Pulmonary artery endothelial cell (primary cell): ENCODE results near the gene TLR9. TPM values are rescaled to one million over a fixed set of nuclear protein-coding genes. Genes with fewer than 3 reads are reported as not detected.
A peak's percentile ranks its signal among the peaks of the same experiment; 100 is the strongest.

ENCODE experiments used
- DNase-seq: peaks from one replicate; pipeline ENCODE4 v3.0.0-alpha.2; 2011; ENCODE audit warnings: low read depth, low spot score
- total RNA-seq: library from RNA; depleted of rRNA; stranded (reverse); fragments of >200 nt; gene quantifications from 2 replicates; pipeline ENCODE4 v1.2.3, GENCODE V29; 2014

Gene TLR9
- total RNA-seq, 1 donor from 2014 or later = not detected

GRCh38 chr3:52218454-52218853 is 7.0 kb downstream of the TLR9 start:
- DNase-seq = no peak

DNA sequence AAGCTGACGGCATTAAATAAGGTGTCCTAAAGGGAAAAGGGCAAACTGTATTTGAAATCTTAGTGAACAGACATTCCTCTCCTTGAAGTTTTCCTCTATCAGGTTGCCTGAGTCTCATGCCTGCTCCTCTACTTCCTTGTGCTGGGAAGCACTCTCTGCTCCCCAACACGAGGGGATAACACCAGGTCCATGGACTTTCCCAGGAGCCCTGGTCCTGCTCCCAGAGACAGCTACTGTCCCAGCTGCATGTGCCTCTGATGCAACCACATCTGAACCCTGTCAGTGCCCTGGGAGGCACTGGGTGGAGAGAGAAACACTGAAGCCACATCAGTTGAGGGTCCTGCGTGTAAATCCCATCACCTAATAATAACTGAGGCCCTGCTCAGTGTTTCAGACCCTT is 7.4 kb downstream of the TLR9 start:
- no peak for DNase-seq

GRCh38 chr3:52217409-52217805 is 8.0 kb downstream of the TLR9 start:
- no peak for DNase-seq

- peak; percentile 91 for DNase-seq
These were observed 8.6 kb downstream of the TLR9 start for GRCh38 chr3:52216585-52217408.

GRCh38 chr3:52215351-52215750 is 10.1 kb downstream of the TLR9 start:
- DNase-seq = no peak

- no peak for DNase-seq
These were observed 11.5 kb downstream of the TLR9 start for GRCh38 chr3:52213901-52214300.

- DNase-seq = no peak
These were observed 12.4 kb downstream of the TLR9 start for GRCh38 chr3:52213005-52213404.

DNA sequence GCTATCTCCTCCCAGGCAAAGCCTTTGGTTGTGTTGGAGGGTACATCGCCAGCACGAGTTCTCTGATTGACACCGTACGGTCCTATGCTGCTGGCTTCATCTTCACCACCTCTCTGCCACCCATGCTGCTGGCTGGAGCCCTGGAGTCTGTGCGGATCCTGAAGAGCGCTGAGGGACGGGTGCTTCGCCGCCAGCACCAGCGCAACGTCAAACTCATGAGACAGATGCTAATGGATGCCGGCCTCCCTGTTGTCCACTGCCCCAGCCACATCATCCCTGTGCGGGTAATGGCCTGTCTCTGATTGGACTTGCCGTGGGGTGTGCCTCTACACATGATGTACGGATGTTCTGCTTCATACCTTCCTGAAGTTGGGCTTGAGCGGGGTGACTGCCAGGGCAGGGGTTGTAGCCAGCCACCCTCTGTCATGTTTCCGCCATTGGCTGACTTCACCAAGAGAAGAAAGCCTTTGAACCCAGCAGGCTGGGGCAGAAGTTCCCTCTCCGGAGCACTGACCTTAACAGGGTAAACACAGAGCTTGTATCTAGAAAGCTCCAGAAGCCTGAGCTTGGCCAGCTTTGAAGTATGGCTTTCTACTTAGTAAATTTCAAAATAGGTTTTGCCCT is 14.1 kb downstream of the TLR9 start:
- DNase-seq = no peak

DNA sequence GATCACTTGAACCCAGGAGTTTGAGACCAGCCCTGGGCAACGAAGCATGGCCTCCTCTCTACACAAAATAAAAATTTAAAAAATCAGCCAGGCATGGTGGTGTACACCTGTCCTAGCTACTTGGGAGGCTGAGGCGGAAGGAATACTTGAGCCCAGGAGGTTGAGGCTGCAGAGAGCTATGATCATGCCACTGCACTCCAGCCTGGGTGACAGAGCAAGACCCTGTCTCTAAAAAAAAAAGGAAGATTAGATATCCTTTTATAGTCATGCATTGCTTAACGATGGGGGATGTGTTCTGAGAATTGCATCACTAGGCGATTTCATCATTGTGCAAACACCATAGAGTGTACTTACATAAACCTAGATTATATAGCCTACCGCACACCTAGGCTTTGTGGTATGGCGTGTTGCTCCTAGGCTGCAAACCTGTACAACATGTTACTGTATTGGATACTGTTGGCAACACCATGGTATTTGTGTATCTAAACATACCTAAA is 14.8 kb downstream of the TLR9 start:
- no peak for DNase-seq

DNA sequence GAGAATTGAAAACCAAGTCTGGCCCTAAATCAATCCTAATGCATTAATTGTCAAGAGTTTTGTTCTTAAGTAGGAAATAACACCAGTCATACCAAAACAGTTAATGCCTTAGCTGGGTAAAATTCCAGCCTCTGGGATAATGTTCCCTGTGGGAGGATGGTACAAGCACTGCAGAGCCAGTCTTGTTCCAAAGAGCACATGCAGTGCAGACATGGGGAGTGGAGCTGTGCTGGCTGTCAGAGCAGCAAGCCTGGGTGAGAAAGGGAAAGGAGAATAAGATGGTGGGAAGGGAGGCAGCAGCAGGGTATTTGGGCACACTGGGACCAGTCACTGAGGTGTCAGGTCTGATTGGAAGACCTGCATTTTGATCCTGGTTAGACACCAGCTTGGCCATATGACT is 15.4 kb downstream of the TLR9 start:
- no peak for DNase-seq

- no peak for DNase-seq
These were observed 16.9 kb downstream of the TLR9 start for GRCh38 chr3:52208556-52208955.

- no peak for DNase-seq
These were observed 19.6 kb downstream of the TLR9 start for GRCh38 chr3:52205727-52206372.

DNA sequence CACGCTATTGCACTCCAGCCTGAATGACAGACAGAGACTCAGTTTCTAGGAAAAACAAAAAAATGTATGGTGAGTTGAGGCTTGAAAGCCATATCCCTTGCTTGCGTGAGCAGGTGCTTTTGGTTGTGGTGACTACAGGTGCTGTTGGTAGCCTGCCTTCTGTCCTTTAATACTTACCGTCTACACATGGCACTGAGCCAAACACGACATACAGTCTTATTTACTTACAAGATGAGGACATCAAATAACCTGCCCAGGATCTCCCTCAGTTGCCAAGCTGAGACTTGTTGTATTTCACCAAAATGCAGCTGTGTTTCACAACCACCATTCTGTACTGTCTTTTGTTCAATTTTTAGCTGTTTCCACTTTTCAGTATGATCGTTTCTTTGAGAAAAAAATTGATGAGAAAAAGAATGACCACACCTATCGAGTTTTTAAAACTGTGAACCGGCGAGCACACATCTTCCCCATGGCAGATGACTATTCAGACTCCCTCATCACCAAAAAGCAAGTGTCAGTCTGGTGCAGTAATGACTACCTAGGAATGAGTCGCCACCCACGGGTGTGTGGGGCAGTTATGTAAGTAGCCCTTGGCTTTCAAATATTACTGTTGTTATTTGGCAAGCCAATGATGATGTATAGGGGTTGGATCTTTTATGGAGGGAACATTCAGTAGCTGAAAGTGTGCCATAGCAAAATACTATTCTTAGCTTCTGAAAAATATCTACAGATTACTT is 20.9 kb downstream of the TLR9 start:
- no peak for DNase-seq

- DNase-seq = no peak
These were observed 21.7 kb downstream of the TLR9 start for GRCh38 chr3:52203701-52204100.

DNA sequence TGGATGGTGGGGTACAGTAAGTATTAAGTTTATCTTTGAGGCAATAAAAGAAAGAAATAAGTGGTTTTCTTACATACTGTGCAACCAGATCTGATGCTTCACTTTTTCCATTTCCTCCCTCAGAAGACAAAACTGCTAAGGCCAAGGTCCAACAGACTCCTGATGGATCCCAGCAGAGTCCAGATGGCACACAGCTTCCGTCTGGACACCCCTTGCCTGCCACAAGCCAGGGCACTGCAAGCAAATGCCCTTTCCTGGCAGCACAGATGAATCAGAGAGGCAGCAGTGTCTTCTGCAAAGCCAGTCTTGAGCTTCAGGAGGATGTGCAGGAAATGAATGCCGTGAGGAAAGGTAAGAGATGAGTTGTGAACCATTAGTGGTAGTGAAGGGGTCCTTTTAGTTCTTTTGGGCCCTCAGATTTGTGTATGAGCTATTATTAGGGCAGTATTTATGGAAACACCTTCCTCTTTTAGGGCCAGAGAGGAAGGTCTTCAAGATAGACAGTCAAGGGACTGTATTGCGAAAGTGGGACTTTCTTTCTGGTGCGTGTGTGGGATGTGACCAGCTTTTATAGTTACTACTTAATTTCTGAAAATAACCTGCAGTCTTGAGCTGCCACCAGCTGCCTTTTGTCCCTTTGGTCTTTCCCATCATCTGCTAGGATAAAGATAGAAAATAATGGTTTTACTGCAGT is 22.9 kb downstream of the TLR9 start:
- DNase-seq = no peak

DNA sequence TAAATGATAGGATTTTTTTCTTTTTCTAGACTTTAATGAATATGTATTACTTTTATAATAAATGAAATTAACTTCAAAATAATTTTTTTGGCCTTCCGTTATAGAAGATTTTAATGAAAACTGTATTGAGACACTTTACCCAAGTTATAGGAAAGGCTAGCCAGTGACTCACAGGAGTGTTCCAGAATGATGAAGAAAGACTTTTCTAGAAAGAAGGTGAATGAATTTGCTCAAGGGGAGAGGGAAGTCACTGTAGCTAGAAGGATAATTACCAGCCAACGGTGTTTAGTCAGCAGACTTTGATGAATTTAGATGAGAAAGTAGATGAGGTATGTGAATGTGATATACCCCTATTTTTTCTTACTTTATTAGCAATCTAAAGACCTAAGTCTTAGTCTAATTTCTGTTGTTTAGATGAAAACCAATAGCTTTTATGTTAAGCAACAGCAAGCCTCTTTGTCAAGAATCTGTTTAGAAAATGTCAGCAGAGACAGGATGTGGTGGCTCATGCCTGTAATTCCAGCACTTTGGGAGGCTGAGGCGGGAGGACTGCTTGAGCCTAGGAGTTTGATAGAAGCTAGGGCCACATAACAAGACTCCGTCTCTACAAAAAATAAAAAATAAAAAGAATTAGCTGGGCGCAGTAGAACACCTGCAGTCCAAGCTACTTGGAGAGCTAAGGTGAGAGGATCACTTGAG is 24.3 kb downstream of the TLR9 start:
- no peak for DNase-seq

GRCh38 chr3:52198643-52199608 is 26.5 kb downstream of the TLR9 start:
- DNase-seq = no peak

- no peak for DNase-seq
These were observed 27.4 kb downstream of the TLR9 start, which contains the start of gene ALAS1 for GRCh38 chr3:52197842-52198625. Gene ALAS1, plus strand, starts transcription at chr3:52198160. Its CDS starts 1,082 bp downstream, at chr3:52199242.
